ENCODE measurements around the gene HSF5. TPM values are rescaled to one million over a fixed set of nuclear protein-coding genes. Genes with fewer than 3 reads are reported as not detected.

The HSF5 gene
- total RNA-seq, 2 experiments from 2014 or later: 0.22 TPM; not detected in 1

GRCh38 chr17:58492238-58493121, 4.3 kb upstream of the HSF5 start:
- H3K79me2 ChIP-seq (ENCODE audit: insufficient read depth, low read depth, low read length): no peaks in the 10 kb centered on the region
- no TSS peak for BruUV-seq (replicated peaks)
- H3K4me2 ChIP-seq (ENCODE audit: low read length): no peak overlapping the region
- ChIA-PET POLR2A (no interaction called here), CTCF (ENCODE audit: unreplicated experiment) (no interaction called here)
- H3K9me3 ChIP-seq (ENCODE audit: low read length): no peaks in the 10 kb centered on the region
- no peaks in the 10 kb centered on the region for H4K20me1 ChIP-seq (ENCODE audit: insufficient read depth, low read length)
- no peak for DNase-seq (ENCODE audit: low spot score)
- no peaks in the 10 kb centered on the region for H3K9me2 ChIP-seq (ENCODE audit: insufficient read depth, low read length)
- no peaks in the 10 kb centered on the region for H3K4me1 ChIP-seq (ENCODE audit: insufficient read depth, low read length, poor library complexity, severe bottlenecking)
- no peak overlapping the region for H3K4me3 ChIP-seq (ENCODE audit: low read depth, low read length, poor library complexity, severe bottlenecking)
- no peak overlapping the region for H2AFZ ChIP-seq (ENCODE audit: low read length)
- no peak overlapping the region for H3K27ac ChIP-seq (ENCODE audit: low read depth, low read length, poor library complexity, severe bottlenecking)
- peaks cover 97% of the 10 kb centered on the region for H3K36me3 ChIP-seq (ENCODE audit: insufficient read depth, low read length)
- intact Hi-C loops (cut with micrococcal nuclease; ENCODE audit: unreplicated experiment): no loop called here
- no peak for TF ChIP-seq EZH2phosphoT487 (IDR thresholded peaks at IDR 0.05; ENCODE audit: borderline replicate concordance, low read depth, low read length)
- TF ChIP-seq, protein P1, sequence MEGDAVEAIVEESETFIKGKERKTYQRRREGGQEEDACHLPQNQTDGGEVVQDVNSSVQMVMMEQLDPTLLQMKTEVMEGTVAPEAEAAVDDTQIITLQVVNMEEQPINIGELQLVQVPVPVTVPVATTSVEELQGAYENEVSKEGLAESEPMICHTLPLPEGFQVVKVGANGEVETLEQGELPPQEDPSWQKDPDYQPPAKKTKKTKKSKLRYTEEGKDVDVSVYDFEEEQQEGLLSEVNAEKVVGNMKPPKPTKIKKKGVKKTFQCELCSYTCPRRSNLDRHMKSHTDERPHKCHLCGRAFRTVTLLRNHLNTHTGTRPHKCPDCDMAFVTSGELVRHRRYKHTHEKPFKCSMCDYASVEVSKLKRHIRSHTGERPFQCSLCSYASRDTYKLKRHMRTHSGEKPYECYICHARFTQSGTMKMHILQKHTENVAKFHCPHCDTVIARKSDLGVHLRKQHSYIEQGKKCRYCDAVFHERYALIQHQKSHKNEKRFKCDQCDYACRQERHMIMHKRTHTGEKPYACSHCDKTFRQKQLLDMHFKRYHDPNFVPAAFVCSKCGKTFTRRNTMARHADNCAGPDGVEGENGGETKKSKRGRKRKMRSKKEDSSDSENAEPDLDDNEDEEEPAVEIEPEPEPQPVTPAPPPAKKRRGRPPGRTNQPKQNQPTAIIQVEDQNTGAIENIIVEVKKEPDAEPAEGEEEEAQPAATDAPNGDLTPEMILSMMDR (conservative IDR thresholded peaks at IDR 0.05; ENCODE audit: low read length): no peak

GRCh38 chr17:58491510-58492045, 3.4 kb upstream of the HSF5 start:
- DNase-seq (ENCODE audit: low spot score): no peak
- Histone ChIP-seq H3K4me3 (ENCODE audit: low read depth, low read length, poor library complexity, severe bottlenecking) (no peak overlapping the region), H3K27ac (ENCODE audit: low read depth, low read length, poor library complexity, severe bottlenecking) (no peak overlapping the region), H3K9me3 (ENCODE audit: low read length) (no peaks in the 10 kb centered on the region), H3K79me2 (ENCODE audit: insufficient read depth, low read depth, low read length) (no peaks in the 10 kb centered on the region), H2AFZ (ENCODE audit: low read length) (no peak overlapping the region), H3K4me1 (ENCODE audit: insufficient read depth, low read length, poor library complexity, severe bottlenecking) (no peaks in the 10 kb centered on the region), H3K9me2 (ENCODE audit: insufficient read depth, low read length) (no peaks in the 10 kb centered on the region), H3K36me3 (ENCODE audit: insufficient read depth, low read length) (peaks cover 92% of the 10 kb centered on the region), H3K4me2 (ENCODE audit: low read length) (no peak overlapping the region), H4K20me1 (ENCODE audit: insufficient read depth, low read length) (no peaks in the 10 kb centered on the region)
- TF ChIP-seq EZH2phosphoT487 (IDR thresholded peaks at IDR 0.05; ENCODE audit: borderline replicate concordance, low read depth, low read length): no peak
- TF ChIP-seq, protein P1 (conservative IDR thresholded peaks at IDR 0.05; ENCODE audit: low read length): no peak
- no TSS peak for BruUV-seq (replicated peaks)
- intact Hi-C loops (cut with micrococcal nuclease; ENCODE audit: unreplicated experiment): no loop called here
- POLR2A ChIA-PET: no interaction called here
- CTCF ChIA-PET (ENCODE audit: unreplicated experiment): no interaction called here

DNA sequence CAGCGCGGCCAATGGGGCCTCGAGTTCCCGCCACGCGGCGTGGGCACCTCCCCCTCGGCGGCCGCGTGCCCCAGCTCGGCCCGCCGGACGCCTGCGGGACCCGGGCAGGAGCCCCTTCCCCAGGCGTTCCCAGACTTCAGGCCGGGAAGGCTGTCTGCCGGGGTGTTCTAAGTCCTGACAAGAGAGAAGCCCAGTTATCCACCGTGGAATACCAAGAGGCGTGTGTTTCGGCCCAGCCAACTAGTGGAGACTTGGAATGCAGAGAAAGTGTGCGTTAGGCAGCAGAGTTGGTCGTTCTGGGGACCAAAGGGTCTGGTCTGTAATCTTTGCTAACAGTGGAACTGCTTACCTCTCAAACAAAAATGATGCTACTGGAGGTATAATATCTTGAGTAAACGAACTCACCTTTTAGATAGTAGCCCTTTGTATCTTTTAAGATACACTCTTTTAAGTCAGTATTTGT, 251 bp upstream of the HSF5 start:
- Histone ChIP-seq H4K20me1 (ENCODE audit: insufficient read depth, low read length) (no peaks in the 10 kb centered on the region), H3K4me1 (ENCODE audit: insufficient read depth, low read length, poor library complexity, severe bottlenecking) (no peaks in the 10 kb centered on the region), H3K4me3 (ENCODE audit: low read depth, low read length, poor library complexity, severe bottlenecking) (no peak overlapping the region), H2AFZ (ENCODE audit: low read length) (no peak overlapping the region), H3K27ac (ENCODE audit: low read depth, low read length, poor library complexity, severe bottlenecking) (no peak overlapping the region), H3K79me2 (ENCODE audit: insufficient read depth, low read depth, low read length) (no peaks in the 10 kb centered on the region), H3K36me3 (ENCODE audit: insufficient read depth, low read length) (peaks cover 62% of the 10 kb centered on the region), H3K9me3 (ENCODE audit: low read length) (no peaks in the 10 kb centered on the region), H3K4me2 (ENCODE audit: low read length) (no peak overlapping the region), H3K9me2 (ENCODE audit: insufficient read depth, low read length) (no peaks in the 10 kb centered on the region)
- ChIA-PET CTCF (ENCODE audit: unreplicated experiment) (no interaction called here), POLR2A (interaction anchor here (0.7 kb wide), 1 partner anchor 136 kb away, joined by 3 read pairs; no protein-coding TSS in a partner anchor)
- no peak for TF ChIP-seq EZH2phosphoT487 (IDR thresholded peaks at IDR 0.05; ENCODE audit: borderline replicate concordance, low read depth, low read length)
- TF ChIP-seq, protein P1 (conservative IDR thresholded peaks at IDR 0.05; ENCODE audit: low read length): no peak
- DNase-seq (ENCODE audit: low spot score): no peak
- intact Hi-C loops (cut with micrococcal nuclease; ENCODE audit: unreplicated experiment): no loop called here
- BruUV-seq (replicated peaks): no TSS peak
